Left ventricle myocardium inferior (tissue), 1 donor: ENCODE data around the gene SLC6A17. TPM values are rescaled to one million over a fixed set of nuclear protein-coding genes. Genes with fewer than 3 reads are reported as not detected.

ENCODE experiments used
- DNase-seq: peaks from one replicate; pipeline ENCODE4 v3.0.0-alpha.2; 2020
- H3K27ac ChIP-seq: fragments of 200-600 bp; replicated peaks from 2 replicates; pipeline ENCODE4 v1.8.0; 2021
- H3K27me3 ChIP-seq: fragments of 200-600 bp; 2 replicates; pipeline ENCODE4 v1.8.0; 2021; ENCODE audit warnings: low read depth
- H3K36me3 ChIP-seq: fragments of 200-600 bp; 2 replicates; pipeline ENCODE4 v1.8.0; 2021
- H3K4me1 ChIP-seq: fragments of 200-600 bp; 2 replicates; pipeline ENCODE4 v1.8.0; 2021
- H3K4me3 ChIP-seq: fragments of 200-600 bp; 2 replicates; pipeline ENCODE4 v1.8.0; 2021; ENCODE audit warnings: mild to moderate bottlenecking, moderate library complexity
- H3K9me3 ChIP-seq: fragments of 200-600 bp; replicated peaks from 2 replicates; pipeline ENCODE4 v1.8.0; 2021
- intact Hi-C: fragments of 100-400 bp; cut with micrococcal nuclease; formaldehyde crosslinking; loops from one replicate; pipeline ENCODE4 v1.11.0; 2022
- total RNA-seq: library from RNA; stranded (reverse); fragmentation: NEBNext Ultra II Directional; extraction: Animal tissue kit (Norgen Biotek cat#: 25700); gene quantifications from one replicate; pipeline ENCODE4 v1.2.1, GENCODE V29; 2021
- TF ChIP-seq, protein P1 (sequence below): fragments of 200-600 bp; IDR thresholded peaks from 2 replicates; pipeline ENCODE4 v1.8.0; 2021; ENCODE audit warnings: antibody characterized with exemption, mild to moderate bottlenecking, borderline replicate concordance
- donor health status: DM: no; HTN: yes; CAD: no; lungs with severe emphysema.

SLC6A17 gene
- total RNA-seq, 1 donor from 2014 or later = not detected

DNA sequence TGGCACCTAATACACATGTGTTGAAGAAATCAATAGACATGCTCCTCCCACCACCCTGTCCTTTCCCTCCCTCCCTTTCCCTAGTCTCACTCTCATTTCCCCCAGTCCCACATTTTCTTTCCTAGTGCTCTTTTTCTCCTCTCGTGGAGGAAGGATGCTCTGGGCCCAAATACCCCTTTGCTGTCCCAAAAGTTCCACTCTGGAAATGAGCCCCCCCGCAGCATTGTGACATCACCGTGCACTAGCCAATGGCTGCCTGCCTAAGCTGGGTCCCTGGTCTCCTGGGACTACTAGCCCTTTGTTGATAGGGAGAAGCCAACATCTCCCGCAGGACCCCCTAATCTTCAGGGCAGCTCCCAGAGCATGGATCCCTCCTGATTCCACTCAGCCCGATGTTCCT, 38.2 kb upstream of the SLC6A17 start, which contains the start of gene UBL4B:
UBL4B (plus strand) TSS at position 301 of the 400 bp plus-strand sequence; CDS start at position 393, 92 bp downstream.
- TF ChIP-seq, protein P1, sequence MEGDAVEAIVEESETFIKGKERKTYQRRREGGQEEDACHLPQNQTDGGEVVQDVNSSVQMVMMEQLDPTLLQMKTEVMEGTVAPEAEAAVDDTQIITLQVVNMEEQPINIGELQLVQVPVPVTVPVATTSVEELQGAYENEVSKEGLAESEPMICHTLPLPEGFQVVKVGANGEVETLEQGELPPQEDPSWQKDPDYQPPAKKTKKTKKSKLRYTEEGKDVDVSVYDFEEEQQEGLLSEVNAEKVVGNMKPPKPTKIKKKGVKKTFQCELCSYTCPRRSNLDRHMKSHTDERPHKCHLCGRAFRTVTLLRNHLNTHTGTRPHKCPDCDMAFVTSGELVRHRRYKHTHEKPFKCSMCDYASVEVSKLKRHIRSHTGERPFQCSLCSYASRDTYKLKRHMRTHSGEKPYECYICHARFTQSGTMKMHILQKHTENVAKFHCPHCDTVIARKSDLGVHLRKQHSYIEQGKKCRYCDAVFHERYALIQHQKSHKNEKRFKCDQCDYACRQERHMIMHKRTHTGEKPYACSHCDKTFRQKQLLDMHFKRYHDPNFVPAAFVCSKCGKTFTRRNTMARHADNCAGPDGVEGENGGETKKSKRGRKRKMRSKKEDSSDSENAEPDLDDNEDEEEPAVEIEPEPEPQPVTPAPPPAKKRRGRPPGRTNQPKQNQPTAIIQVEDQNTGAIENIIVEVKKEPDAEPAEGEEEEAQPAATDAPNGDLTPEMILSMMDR = no peak
- H3K27me3 ChIP-seq = peaks cover 93% of the 10 kb centered on the region
- no peaks in the 10 kb centered on the region for H3K4me1 ChIP-seq
- no peak within 1 kb of the TSS for H3K27ac ChIP-seq
- H3K9me3 ChIP-seq = no peaks in the 10 kb centered on the region
- H3K36me3 ChIP-seq = no peaks in the 10 kb centered on the region
- DNase-seq = no peak
- H3K4me3 ChIP-seq = no peak within 1 kb of the TSS
- intact Hi-C loops = no loop called here

DNA sequence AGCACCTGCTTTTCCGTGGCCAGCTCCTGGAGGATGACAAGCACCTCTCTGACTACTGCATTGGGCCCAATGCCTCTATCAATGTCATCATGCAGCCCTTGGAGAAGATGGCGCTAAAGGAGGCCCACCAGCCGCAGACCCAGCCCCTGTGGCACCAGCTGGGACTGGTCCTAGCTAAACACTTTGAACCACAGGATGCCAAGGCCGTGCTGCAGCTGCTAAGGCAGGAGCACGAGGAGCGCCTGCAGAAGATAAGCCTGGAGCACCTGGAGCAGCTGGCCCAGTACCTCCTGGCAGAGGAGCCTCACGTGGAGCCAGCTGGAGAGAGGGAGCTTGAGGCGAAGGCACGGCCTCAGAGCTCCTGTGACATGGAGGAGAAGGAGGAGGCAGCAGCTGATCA, 37.6 kb upstream of the SLC6A17 start:
- no peak overlapping the region for H3K4me3 ChIP-seq
- H3K36me3 ChIP-seq = no peaks in the 10 kb centered on the region
- H3K9me3 ChIP-seq = no peaks in the 10 kb centered on the region
- no peak for DNase-seq
- TF ChIP-seq, protein P1 = no peak
- H3K27ac ChIP-seq = no peak overlapping the region
- intact Hi-C loops = no loop called here
- H3K27me3 ChIP-seq = peaks cover 88% of the 10 kb centered on the region
- H3K4me1 ChIP-seq = no peaks in the 10 kb centered on the region

DNA sequence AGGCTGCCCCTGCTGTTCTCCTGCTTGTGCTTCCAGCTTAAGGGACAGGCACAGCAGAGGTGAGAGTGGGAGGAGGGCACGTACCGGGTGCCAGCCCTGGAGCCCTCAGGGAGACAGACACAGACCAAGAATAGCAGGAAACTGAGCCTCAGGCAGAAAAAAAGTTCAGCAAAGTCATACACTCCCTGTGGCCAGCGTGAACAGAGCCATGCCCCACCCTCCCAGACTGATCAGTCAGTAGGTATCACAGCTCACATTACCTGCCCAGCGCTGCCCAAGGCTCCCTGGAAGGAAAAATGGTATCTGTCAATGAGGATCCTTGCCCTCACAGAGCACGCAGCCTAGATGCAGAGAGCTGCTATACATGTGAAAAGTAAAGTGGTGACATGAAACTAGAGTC, 36.7 kb upstream of the SLC6A17 start:
- no peaks in the 10 kb centered on the region for H3K4me1 ChIP-seq
- peaks cover 80% of the 10 kb centered on the region for H3K27me3 ChIP-seq
- H3K27ac ChIP-seq = no peak overlapping the region
- intact Hi-C loops = no loop called here
- H3K36me3 ChIP-seq = no peaks in the 10 kb centered on the region
- no peak for DNase-seq
- H3K4me3 ChIP-seq = no peak overlapping the region
- no peaks in the 10 kb centered on the region for H3K9me3 ChIP-seq
- TF ChIP-seq, protein P1 = no peak

DNA sequence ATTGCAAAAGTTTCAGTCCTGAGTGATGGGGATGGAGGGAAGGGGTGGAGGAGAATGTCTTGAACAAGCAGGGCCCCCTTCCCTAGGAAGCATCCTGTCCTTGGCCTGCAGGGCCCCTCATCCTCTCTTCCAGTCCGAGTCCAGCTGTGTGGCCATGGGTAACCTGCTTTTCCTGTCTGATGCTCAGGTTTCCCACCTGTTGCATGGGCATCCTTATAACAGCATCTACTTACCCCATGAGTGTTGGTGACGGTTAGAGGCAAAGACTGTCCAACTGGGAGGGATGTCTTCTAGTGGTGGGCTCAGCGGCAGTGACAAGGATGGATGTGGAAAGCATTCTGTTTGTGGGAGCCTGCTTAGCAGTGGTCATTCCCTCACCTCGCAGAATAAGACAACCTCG, 36.1 kb upstream of the SLC6A17 start:
- no peak overlapping the region for H3K27ac ChIP-seq
- intact Hi-C loops = no loop called here
- TF ChIP-seq, protein P1 = no peak

DNA sequence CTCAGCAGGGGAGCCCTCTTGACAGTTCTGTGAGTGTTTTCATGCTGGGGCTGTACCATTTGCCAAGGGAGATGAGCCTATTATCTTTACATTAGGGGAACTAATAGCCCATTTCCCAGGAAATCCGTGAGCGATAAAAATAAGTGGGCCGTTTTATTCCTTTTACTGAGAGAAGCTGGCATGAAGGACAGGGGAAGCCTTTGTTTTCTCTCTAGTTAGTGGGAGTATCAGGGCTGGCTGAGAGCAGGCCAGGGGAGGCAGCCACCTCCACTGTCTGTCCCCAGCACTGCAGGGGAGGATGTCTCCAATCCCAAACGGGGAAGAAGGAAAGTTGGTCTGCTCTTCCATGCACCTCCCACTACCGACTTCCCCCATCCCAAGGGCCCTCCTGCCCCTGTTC, 35.5 kb upstream of the SLC6A17 start:
- Histone ChIP-seq H3K4me3 (no peak overlapping the region), H3K27ac (no peak overlapping the region), H3K27me3 (peaks cover 69% of the 10 kb centered on the region), H3K36me3 (no peaks in the 10 kb centered on the region), H3K4me1 (no peaks in the 10 kb centered on the region), H3K9me3 (no peaks in the 10 kb centered on the region)
- no peak for DNase-seq
- TF ChIP-seq, protein P1 = no peak
- intact Hi-C loops = no loop called here

More for the DNA sequence above, 36.1 kb upstream of the SLC6A17 start:
- H3K27me3 ChIP-seq = peaks cover 74% of the 10 kb centered on the region
- H3K9me3 ChIP-seq = no peaks in the 10 kb centered on the region
- DNase-seq = no peak
- H3K4me3 ChIP-seq = no peak overlapping the region
- H3K36me3 ChIP-seq = no peaks in the 10 kb centered on the region
- no peaks in the 10 kb centered on the region for H3K4me1 ChIP-seq
